ENCODE results near the gene POLR1D.

- no peak for TF ChIP-seq CTCF (IDR thresholded peaks at IDR 0.05)
- TF ChIP-seq POLR2A (IDR thresholded peaks at IDR 0.05): no peak
Measured at GRCh38 chr13:27574661-27575060, 47.0 kb upstream of the POLR1D start.
